Parathyroid adenoma (tissue), 2 donors: ENCODE data around the gene KPNA4.
"Not testable (repeated sequence)": the region's sequence is repeated elsewhere in the genome, so short reads cannot be mapped to it uniquely, and the experiment has no call there.

ENCODE experiments used
- H2AFZ ChIP-seq: fragments of 300-600 bp; sonication (generic); one replicate; pipeline ENCODE4 v1.7.0; 2017; ENCODE audit warnings: antibody characterized with exemption, mild to moderate bottlenecking
- H3K27ac ChIP-seq: fragments of 300-600 bp; sonication (generic); one replicate; pipeline ENCODE4 v1.7.0; 2017
- H3K27me3 ChIP-seq: fragments of 300-600 bp; sonication (generic); one replicate; pipeline ENCODE4 v1.7.0; 2017; ENCODE audit warnings: low read length; ENCODE audit not compliant: control insufficient read depth, insufficient read depth
- H3K36me3 ChIP-seq: fragments of 300-600 bp; sonication (generic); one replicate; pipeline ENCODE4 v1.7.0; 2017; ENCODE audit warnings: low read length; ENCODE audit not compliant: control insufficient read depth, insufficient read depth
- H3K4me1 ChIP-seq: fragments of 300-600 bp; sonication (generic); one replicate; pipeline ENCODE4 v1.7.0; 2017; ENCODE audit warnings: control low read depth
- H3K4me2 ChIP-seq: fragments of 300-600 bp; sonication (generic); one replicate; pipeline ENCODE4 v1.7.0; 2017; ENCODE audit warnings: low read length
- H3K4me3 ChIP-seq: fragments of 300-600 bp; sonication (generic); one replicate; pipeline ENCODE4 v1.7.0; 2017; ENCODE audit warnings: low read depth, low read length
- H3K79me2 ChIP-seq: fragments of 300-600 bp; sonication (generic); one replicate; pipeline ENCODE4 v1.7.0; 2017; ENCODE audit warnings: control low read depth
- H3K9ac ChIP-seq: fragments of 300-600 bp; sonication (generic); one replicate; pipeline ENCODE4 v1.7.0; 2017; ENCODE audit warnings: mild to moderate bottlenecking
- H3K9me3 ChIP-seq: fragments of 300-600 bp; sonication (generic); one replicate; pipeline ENCODE4 v1.7.0; 2017; ENCODE audit warnings: low read length; ENCODE audit not compliant: control insufficient read depth
- TF ChIP-seq, protein P1 (sequence below): fragments of 300-600 bp; sonication (generic); IDR thresholded peaks from one replicate; pipeline ENCODE4 v1.7.0; 2017; ENCODE audit warnings: antibody characterized with exemption, mild to moderate bottlenecking
- donor health status: primary hyperparathyroidism.

KPNA4 gene

DNA sequence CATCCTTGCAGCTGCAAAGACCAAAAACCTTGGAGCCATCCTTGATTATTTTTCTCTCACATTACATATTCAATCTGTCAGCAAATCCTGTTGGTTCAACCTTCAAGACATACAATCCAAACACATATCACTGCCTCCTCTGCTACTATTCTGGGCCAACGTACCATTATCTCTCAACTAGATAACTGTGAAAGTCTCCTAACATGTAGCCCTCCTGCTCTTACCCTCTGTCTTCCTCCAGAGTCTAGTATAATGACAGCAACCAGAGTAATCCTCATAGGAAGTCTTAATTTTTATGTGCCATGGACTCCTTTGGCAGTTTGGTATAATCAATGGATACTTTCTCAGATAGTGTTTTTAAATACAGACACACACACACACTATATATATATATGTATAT lies 27.6 kb downstream of the KPNA4 start:
- Histone ChIP-seq H3K27ac (no peak overlapping the region), H3K4me1 (peaks cover 4% of the 10 kb centered on the region), H3K9me3 (no peaks in the 10 kb centered on the region), H3K79me2 (peaks cover 12% of the 10 kb centered on the region), H2AFZ (no peak overlapping the region), H3K27me3 (no peaks in the 10 kb centered on the region), H3K4me2 (no peak overlapping the region), H3K9ac (no peak overlapping the region), H3K4me3 (no peak overlapping the region), H3K36me3 (no peaks in the 10 kb centered on the region)
- TF ChIP-seq, protein P1, sequence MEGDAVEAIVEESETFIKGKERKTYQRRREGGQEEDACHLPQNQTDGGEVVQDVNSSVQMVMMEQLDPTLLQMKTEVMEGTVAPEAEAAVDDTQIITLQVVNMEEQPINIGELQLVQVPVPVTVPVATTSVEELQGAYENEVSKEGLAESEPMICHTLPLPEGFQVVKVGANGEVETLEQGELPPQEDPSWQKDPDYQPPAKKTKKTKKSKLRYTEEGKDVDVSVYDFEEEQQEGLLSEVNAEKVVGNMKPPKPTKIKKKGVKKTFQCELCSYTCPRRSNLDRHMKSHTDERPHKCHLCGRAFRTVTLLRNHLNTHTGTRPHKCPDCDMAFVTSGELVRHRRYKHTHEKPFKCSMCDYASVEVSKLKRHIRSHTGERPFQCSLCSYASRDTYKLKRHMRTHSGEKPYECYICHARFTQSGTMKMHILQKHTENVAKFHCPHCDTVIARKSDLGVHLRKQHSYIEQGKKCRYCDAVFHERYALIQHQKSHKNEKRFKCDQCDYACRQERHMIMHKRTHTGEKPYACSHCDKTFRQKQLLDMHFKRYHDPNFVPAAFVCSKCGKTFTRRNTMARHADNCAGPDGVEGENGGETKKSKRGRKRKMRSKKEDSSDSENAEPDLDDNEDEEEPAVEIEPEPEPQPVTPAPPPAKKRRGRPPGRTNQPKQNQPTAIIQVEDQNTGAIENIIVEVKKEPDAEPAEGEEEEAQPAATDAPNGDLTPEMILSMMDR: no peak

DNA sequence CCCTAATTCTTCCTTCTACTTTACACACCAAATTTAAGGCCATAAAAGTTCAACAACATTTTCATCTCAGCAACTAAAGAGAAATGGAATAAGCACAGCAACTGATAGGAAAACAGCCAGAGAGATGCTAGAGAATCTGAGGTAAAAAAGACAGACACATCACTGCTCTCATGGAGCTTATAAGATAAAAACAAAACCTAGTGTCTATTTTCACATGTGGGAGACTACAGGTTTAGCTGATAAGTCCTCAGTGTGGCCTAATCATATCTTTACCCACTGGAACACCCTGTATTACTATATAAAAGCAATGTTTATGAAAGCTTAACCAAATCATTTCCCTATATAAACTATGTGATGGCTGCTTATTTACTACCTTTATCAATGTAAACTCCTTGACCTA lies 33.0 kb downstream of the KPNA4 start:
- TF ChIP-seq, protein P1: no peak
- Histone ChIP-seq H3K79me2 (no peaks in the 10 kb centered on the region), H3K36me3 (no peaks in the 10 kb centered on the region), H3K4me3 (no peak overlapping the region), H3K9ac (no peak overlapping the region), H2AFZ (no peak overlapping the region), H3K27ac (no peak overlapping the region), H3K27me3 (no peaks in the 10 kb centered on the region), H3K4me1 (no peaks in the 10 kb centered on the region), H3K4me2 (no peak overlapping the region), H3K9me3 (no peaks in the 10 kb centered on the region)

DNA sequence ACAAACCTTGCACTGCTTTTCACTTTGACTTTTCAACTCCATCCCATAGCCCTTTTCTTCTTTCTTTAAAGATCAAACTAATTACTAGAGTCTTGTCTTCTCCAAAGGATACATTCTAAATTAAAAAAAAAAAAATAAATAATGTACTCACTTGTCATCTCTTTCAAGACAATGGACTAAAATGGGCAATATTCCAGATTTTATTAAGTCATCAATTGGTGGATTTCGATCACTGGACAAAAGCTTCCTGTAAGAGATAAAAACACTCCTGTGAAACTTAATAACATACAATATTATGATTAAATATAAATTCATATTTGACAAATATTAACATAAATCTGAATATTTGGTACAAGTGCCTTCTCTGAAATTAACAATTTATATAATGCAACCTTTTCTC lies 34.1 kb downstream of the KPNA4 start:
- Histone ChIP-seq H3K9me3 (no peaks in the 10 kb centered on the region), H3K27me3 (no peaks in the 10 kb centered on the region), H3K79me2 (no peaks in the 10 kb centered on the region), H3K36me3 (no peaks in the 10 kb centered on the region), H3K4me1 (no peaks in the 10 kb centered on the region), H3K4me3 (no peak overlapping the region), H3K4me2 (no peak overlapping the region), H2AFZ (no peak overlapping the region), H3K27ac (no peak overlapping the region), H3K9ac (no peak overlapping the region)
- TF ChIP-seq, protein P1: no peak

DNA sequence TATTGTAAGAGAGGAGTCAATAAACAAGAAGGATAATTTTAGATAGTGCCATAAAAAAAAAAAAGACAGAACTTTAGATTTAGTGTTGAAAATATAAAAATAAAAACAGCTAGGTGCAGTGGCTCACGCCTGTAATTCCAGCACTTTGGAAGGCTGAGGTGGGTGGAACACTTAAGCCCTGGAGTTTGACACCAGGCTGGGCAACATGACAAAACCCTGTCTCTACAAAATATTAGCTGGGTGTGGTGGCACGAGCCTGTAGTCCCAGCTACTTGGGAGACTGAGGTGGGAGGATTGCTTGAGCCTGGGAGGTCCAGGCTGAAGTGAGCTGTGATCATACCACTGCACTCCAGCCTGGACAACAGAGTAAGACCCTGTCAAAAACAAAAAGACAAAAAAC lies 49.0 kb downstream of the KPNA4 start:
- H3K36me3 ChIP-seq, H2AFZ ChIP-seq, H3K9ac ChIP-seq, H3K4me2 ChIP-seq, H3K27ac ChIP-seq, H3K4me1 ChIP-seq, H3K9me3 ChIP-seq, H3K27me3 ChIP-seq, H3K4me3 ChIP-seq: not testable (repeated sequence)
- H3K79me2 ChIP-seq: peaks cover 11% of the 10 kb centered on the region

DNA sequence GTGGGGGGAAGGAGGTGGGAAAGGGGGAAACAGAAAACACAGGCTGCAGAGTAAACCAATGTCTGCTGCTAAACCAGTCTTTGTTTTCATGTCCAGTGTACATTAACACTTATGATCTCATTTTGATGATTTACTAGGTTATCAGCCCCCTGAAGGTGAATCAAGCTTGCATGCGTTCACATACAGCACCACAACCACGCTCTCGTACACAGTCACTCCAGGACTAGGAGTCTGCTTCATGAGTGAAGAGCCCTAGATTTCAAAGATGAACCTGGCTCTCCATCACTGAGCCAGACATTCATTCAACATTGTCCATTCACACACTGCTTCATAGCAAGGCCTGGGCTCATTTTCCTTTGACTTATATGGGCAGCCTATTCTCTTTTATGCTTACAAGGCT lies 64.0 kb downstream of the KPNA4 start:
- no peaks in the 10 kb centered on the region for H3K9me3 ChIP-seq
- H3K27me3 ChIP-seq: no peaks in the 10 kb centered on the region
- TF ChIP-seq, protein P1: no peak
- H3K36me3 ChIP-seq: no peaks in the 10 kb centered on the region
- no peaks in the 10 kb centered on the region for H3K4me1 ChIP-seq
- no peak overlapping the region for H3K4me3 ChIP-seq
- no peak overlapping the region for H3K27ac ChIP-seq
- no peak overlapping the region for H2AFZ ChIP-seq
- H3K4me2 ChIP-seq: no peak overlapping the region
- H3K79me2 ChIP-seq: no peaks in the 10 kb centered on the region
- H3K9ac ChIP-seq: no peak overlapping the region
